Activated CD4-positive, CD25-positive, alpha-beta regulatory T cell treated with anti-CD3 and anti-CD28 coated beads, Interleukin-2, amount 50 U/mL, for 72 hours (primary cell): ENCODE results near the gene RSU1.

Experiments used
- DNase-seq: peaks from one replicate; pipeline ENCODE4 v3.0.0; 2021

The RSU1 gene

DNA sequence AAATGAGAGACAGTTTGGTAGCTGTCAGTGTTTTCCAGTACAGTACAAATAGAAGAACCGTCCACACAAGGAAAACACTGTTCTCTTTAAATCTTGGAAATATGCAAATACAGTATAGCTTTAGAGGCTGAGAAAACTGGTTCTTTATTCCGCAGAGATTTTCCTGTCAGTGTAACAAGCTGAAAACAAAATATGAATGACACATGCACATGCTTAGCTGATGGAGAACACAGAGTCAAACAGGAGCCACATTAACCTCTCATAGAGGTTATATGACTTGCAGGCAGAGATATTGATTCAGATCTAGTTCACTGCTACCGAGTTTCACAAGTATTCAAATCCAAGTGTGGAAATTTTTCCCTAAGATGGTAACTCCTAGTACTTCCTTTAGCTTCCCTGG, 160.3 kb downstream of the RSU1 start:
- DNase-seq = no peak

DNA sequence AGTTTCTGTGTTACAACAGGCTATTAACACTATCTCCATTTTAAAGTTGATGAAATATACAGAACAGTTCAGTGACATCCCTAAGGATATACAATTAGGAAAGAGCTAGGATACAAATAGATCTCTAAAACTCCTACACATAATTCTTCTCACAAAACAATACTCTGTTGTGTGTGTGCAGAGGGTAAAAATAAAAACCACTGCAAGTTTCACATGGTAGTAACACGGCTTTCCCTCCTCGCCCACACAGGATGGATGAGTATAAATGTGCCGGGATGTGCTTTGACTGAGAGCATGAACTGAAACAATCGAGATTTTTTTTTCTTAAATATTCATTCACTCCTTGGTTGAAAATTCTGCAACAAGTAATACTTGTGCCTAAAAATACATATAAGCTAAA, 164.0 kb downstream of the RSU1 start:
- DNase-seq = no peak

DNA sequence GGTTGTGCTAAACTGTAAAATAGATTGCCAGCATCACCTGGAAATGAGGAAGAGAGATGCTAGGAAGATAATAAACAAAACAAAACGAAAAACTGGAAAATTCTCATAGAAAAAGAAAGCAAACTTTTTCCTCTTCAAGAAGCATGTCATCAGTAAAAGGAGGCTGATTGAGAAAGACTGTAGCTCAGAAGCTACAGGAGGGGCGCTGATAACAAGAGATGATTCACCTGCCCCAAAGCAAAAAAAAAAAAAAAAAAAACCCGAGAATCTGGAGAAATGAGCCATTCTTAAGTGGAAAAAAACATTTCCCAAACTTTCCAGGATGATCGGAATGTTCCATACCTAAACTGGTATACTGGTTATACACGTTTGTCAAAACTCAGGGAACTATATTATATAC, 165.1 kb downstream of the RSU1 start:
- DNase-seq = no peak

DNA sequence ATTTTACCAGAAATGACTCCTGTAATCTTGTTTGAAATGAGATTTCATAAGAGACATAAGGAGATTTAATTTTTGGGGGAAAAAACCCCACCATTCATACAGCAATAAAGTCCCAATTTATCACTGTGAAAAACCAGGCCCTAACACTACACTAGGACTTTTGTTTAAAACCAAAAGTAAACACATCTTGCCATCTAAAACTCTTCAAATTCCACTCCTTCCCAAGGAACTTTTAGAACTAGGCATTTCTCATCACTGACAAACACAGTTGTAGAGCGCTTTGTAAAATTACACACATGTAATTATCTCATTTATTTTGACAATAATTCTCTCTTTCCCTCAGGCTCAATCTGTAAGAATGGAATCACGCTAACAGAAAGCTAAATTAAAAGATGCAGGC, 167.5 kb downstream of the RSU1 start:
- no peak for DNase-seq

DNA sequence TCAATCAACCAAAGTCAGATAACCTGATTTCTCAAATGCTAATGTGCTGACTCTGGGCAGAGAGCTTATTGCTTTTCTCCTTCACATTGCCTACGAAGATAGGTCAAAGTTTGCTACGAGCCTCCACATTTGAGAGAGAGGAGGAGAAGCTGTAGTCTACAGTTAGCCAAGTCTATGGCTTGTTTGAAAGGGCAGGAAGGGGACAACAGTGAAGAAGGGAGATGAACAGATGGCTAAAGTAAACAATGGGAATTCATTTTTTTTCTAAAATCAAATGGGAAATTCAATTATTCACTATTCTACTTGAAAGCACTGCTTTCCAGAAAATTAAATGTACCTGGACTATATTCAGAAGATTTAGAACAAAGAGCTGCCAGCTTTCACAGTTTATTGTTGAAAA, 168.9 kb downstream of the RSU1 start:
- no peak for DNase-seq

DNA sequence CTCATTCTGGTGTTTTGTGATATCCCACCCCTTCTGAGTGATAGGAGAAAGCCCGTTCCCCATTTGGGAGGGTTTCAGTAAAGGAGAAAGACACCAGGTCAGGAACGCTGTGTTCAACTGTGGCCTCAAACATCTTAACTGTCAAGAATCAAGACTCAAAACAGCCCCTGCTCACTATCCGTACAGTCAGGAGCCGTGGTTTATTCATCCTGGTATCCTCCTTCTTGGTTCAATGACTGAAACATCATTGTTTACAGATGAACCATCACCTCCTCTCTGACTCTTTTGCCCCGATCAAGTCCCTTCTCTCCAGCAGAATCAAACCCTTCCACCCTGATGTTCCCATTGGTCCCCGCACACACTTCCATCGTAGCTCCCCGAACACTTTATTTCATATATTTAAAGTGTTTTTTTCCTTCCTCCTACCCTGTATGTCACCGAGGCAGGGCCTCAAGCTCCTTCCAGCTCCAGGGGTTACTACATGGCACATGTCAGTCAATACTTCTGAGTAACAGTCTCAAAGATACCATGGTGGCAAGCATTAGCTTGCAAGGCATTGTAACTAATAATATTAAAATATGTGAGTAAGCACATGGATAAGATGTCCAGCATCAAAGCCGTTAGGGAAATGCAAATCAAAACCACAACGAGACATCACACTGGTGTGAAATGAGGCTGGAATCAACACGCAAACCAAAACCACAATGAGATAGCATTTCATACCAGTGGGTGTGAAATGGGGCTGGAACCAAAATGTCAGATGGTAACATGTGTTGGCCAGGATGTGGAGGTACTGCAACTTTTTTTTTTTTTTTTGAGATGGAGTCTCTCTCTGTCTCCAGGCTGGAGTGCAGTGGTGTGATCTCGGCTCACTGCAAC, 170.8 kb downstream of the RSU1 start:
- DNase-seq = no peak

DNA sequence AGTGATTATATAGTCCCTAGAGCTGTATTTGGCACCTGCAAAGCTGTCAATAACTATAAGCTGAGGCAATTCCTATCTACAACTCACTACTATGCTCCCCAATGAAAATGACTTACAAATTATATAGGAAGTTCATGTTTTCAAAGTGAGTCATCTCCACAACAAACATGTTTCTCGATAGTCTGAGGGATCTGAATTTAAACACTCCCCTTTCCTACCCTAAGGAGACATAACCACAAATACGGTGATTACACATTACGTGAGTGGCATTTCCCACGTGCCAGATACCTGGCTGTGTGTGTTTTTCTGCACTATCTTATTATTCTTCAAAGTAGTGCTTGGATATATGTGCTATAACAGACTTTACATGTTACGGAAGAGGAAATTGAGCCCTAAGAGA, 173.1 kb downstream of the RSU1 start:
- no peak for DNase-seq

DNA sequence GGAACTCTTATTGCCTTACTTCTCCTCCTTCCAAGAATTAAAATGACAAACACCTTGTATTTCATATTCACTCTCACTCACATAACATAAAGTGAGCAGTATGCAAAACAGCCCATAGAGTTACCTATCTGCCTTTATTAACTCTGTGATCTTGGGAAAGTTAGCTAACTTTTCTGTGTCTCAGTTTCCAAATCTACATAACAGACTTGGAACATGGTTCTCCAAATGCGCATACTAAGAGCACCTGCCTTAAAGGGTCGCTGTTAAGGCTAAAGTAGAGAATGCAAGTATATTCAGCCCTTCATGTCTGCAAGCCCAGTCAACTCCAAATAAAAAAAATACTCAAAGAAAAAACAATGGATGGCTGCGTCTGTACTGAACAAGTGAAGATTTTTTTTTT, 173.7 kb downstream of the RSU1 start:
- no peak for DNase-seq

DNA sequence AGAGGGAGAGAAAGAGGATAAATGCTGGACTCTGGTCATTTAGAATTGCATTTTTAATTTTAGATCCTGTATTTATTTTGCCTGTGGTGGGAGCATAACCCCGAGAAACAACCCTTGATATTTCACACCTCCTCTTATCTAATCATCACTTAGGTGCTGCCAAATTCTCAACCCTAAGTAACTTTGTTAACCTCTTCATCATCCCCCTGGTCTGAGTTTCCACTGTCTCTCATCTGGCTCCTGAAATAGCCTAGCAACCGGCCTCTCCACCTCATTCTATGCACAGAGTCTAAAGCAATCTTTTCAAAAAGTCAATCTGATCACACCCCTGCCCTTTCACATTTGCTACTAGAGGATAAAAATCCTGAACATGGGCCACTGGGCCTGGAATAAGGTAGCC, 177.1 kb downstream of the RSU1 start:
- no peak for DNase-seq

DNA sequence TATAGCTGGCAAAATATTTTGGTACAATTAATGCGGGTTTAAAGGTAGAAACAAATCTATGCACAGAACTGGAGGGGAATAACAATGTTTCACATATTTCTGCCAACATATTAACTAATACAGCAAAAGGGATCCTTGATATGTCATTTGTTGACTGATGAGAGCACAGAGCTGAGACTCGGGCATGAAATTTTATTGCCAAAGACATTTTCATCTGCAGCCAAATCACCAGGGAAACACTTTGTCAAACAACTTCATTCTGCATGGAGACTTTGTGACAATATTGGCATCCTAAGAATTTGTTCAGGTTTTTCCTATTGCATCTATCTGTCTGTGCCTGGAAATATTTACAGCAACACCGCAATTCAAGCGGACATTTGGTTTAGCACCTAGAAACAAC, 177.8 kb downstream of the RSU1 start:
- DNase-seq = no peak

DNA sequence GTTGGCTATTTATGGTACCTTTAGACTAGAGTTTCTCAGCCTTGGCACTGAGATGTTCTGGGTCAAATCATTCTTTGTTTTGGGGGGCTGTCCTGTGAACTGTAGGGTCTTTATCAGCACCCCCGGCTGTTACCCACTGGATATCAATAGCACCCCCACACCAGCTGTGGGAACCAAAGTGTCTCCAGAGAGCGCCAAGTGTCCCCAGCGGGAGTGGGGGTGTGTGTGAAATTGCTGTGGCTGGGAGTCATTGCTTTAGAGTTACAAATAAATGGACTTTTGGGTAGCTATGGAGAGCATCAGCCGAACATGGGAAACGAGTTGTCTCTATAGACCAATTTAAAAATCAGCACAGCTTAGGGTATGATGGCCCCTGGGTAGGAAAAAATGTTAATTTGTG, 184.2 kb downstream of the RSU1 start:
- DNase-seq = no peak

DNA sequence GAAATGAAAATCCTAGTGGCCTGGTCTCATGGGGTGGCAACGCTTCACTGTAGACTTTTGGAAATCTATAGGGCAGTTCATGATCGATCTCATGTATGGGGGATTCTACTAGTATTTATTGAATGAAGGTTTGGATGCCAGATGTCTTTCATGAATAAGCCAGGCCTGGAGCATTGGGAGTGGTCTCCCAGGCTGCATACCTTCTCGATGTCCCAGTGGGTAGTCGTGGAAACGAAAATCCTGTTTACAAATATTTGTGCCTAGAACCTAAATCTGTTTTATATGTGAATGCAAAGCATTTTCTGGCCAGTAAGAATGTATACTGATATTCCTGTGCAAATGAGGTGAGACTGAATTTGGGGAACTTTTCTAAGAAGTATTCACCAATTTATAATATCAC, 190.5 kb downstream of the RSU1 start:
- no peak for DNase-seq

DNA sequence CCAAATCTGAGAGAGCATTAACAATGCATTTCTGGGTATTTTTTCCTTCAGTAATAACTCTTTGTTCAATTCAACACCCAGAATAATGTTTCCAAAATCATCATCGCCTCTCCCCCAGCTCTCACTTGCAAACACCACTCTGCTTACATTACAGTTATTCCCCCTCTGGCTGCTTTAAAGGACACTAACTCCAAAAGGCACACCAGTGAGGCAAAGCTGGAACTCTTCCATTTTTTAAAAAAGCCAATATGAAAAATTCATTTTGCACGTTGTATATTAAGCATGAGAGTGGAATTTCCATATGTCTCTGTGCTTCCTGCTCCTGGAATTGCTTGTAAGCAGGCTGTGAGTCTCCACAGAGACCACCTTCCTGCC, 204.3 kb downstream of the RSU1 start:
- no peak for DNase-seq

DNA sequence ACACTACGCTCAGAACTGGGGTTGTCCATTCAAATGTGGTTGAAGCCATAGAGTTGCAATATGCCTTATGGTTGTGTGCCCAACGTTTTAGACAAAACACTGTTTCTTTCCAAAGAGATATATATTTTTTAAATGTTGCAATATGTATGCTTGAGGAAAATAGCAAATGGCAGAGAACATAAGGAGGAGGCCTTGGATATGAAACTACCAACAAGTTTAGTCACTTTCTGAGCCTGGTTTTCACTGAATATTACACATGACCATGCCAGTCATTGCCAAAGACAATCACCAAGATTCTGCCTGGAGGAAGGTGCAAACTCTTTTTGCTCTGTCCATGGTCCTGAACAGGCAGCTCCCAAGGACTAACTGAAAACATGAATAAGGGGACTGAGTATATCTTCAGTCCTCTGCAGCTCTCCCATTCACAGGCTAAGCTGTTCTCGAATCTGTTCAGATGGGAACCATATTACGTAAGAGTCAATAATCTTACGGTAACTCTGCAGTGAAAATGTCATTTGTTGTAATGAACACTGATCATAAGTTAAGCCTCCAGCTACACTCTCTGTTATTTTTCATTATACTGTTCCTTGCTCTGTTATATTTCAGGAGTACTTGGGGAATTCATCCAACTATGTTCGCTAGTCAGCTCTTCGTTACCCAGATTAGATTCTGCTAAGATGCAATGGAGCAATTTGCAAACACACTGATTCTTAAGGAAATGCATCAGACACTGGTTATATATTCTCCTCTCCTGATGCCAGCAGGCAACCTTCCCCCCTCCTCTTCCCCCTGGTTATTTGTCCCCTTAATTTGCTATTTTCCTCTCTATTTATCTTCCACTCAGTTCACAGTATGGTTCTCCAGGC, 204.9 kb downstream of the RSU1 start:
- no peak for DNase-seq

DNA sequence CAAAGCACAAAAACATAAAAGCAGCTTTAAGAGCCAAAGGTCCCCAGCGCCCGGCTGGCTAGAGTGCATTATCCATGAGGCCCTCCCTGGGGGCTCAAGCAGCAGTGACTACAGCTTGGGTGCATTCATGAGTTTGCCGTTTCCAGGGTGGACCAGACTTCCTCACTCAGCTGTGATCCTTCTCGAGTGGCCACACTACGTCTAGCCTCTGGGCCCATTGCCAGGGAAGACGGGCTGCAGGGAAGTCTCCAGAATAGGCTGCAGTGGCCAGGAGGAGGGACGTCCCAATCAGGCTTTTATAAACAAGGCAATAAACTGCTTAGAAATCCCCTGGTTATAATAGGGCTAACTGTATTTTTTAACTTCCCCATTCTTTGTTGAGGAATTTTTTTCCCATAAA, 206.2 kb downstream of the RSU1 start:
- DNase-seq = no peak

DNA sequence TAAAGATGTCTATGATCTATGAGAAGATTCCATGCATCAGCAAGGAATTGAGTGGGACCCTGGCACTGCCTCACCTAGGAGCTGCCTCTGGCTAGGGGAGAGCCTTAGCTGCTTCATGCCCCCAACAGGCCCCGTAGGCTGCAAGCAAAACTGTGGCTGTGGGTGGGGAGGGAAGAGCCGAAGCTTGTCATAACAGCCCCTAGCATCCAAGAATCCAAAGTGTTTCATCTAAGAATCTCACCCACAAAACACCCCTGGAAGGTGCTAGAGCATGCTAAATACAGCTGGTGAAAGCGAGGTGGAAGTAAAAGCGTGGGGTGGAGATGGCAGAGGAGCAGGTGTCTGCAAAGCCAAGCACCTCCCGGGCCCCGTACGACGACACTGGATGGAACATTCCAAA, 208.0 kb downstream of the RSU1 start:
- DNase-seq = no peak

DNA sequence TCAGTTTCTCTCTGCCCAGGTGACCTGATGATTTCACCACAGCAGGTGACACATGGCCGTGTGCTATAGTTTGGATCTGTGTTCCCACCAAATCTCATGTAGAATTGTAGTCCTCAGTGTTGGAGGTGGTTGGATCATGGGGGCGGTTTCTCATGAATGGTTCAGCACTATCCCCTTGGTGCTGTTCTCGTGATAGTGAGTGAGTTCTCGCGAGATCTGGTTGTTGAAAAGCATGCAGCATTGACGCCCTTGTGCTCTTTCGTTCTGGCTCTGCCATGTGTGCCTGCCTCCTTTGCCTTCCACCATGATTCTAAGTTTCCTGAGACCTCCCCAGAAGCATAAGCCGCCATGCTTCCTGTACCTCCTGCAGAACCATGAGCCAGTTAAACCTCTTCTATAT, 210.3 kb downstream of the RSU1 start:
- DNase-seq = no peak

DNA sequence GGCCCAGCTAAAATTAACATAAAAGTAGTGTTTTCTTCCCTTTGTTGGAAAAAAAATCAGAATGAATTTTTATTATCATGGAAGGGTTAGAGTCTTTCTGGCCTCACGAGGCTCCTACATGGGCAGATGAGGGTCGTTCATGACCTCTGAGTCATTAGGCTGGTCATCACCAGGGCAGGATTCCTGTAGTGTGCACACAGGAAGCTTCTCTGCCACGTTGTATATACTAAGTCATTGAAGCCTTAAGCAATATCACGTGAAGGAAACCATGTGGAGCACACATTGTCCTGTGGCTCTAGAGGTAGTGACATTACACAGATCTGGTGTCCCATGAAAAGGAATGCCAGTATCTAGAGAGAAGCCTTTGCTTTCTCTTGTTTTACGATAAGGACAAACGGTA, 210.8 kb downstream of the RSU1 start:
- DNase-seq = no peak

DNA sequence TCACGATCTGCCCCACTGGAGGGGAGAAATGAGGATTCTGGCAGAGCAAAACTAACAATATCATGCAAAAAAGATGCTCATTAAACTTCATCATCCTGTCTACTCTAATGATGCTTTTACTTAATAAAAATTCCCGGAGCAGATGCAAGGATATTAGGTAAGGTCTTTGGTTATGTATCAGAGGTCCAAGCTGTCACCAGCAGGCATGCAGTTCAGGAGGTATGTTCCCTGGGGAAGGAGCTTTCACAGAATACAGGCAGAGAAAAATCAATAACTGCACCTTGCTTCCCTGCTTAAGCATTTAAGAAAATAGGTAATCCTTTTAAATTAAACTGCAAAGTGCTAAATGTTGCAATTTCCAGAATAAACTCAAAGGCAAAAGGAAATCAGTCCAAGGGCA, 213.9 kb downstream of the RSU1 start:
- DNase-seq = no peak

DNA sequence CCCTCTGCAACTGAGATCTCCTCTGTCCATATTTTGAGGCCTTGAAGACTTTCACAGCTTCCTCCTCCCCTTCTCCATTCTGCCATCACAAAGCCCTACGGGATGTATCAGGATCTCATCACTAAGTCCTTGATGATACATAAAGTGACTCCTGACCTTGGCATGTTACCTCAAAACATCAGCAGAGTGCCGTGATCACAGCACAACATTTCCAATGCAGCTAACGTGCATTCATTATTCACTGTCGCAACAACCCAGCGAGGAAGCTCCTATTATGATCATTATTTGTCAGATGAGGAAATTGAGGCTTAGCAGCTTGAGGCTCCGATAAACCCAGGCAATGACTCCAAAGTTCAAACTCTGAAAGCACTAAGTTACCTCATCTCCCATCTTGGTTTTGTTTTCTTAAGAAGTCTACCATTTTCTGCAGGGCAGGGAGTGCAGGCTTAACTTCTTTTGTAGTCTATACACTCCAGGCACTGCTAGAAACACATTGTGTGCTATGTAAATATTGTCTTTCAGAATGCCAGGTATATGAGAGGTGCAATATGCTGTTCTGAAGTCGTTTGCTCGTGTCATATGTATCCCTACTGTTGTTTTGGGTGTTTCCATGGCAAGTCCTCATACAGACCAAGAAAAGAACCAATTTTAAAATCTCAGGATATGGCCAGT, 215.0 kb downstream of the RSU1 start:
- DNase-seq = no peak

DNA sequence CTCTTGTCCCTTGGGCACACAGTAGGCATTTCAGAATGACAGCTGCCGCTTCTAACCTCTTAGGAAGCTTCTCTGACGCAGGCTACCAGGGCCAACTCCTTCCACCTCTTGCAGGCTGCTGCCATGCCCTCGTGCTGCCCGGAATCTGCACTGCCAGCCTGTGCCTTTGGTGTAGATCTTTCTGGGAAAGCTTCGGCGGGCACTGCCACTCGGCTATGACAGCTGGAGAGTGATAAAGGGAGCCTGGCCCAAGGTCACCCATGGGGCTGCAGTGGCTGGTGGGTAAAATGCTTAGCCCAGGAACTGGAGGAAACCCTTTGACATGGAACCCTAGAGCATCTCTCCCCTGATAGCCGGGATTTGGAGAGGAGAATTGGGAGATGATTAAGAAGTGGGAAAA, 217.6 kb downstream of the RSU1 start:
- no peak for DNase-seq

DNA sequence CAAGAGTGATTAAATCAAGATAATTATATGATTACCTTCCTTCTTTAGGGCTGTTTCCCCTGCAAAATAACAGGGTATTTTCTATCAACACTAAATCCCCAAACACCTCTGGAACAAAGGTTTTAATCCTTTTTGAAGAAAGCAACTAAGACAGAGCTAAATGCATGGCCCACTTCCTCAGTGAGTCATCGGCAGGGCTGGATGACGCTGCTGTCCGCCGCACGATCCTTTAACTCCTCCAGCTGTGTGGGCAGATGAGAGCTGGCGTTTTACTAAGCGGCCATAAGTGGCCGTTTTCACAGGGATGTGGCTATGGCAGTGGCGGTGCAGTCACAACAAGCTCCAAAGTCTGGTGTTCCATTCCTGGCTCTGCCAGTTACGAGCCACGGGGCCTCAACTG, 219.6 kb downstream of the RSU1 start:
- no peak for DNase-seq

DNA sequence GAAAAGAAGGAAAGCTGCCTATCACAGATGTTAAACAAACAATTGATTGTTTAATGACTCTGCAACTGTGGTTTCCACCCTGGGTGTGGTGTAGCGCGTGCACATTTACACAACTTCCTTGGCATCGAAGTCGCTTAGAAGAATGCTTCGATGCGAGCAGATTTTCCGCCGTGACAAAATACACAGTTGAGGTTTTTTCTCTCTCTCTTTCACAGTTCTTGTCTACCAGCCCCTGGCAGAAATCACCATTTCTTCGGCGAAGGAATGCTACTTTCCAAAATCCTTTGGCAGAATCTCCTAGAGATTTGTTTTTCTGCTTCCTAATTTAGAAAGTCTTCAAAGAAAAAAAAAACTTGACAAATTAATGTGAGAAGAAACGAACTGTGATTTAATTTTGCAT, 224.8 kb downstream of the RSU1 start:
- DNase-seq = no peak
